Kidney epithelial cell (primary cell): ENCODE results near the gene TAGLN2. TPM values are rescaled to one million over a fixed set of nuclear protein-coding genes. Genes with fewer than 3 reads are reported as not detected.

Experiments
- DNase-seq: peaks from one replicate; pipeline ENCODE4 v3.0.0-alpha.2; 2010; ENCODE audit warnings: low read depth
- H3K27me3 ChIP-seq: 2 replicates; pipeline ENCODE4 v1.6.0; 2011; ENCODE audit warnings: low read length; ENCODE audit not compliant: control insufficient read depth, insufficient read depth
- H3K36me3 ChIP-seq: 2 replicates; pipeline ENCODE4 v1.5.1; 2011; ENCODE audit warnings: low read length; ENCODE audit not compliant: control insufficient read depth, insufficient read depth
- H3K4me3 ChIP-seq: 2 replicates; pipeline ENCODE4 v1.5.1; 2011; ENCODE audit warnings: low read depth, mild to moderate bottlenecking, control low read depth, low read length
- total RNA-seq: library from RNA; depleted of rRNA; stranded (reverse); fragments of >200 nt; gene quantifications from 2 replicates; pipeline ENCODE4 v1.2.3, GENCODE V29; 2015
- TF ChIP-seq, protein P1 (sequence below): IDR thresholded peaks from 2 replicates; pipeline ENCODE4 v1.5.1; 2011; ENCODE audit warnings: mild to moderate bottlenecking, moderate library complexity, low read length, control low read depth, inconsistent platforms; ENCODE audit not compliant: insufficient read depth, poor library complexity, severe bottlenecking

Gene TAGLN2
- total RNA-seq, 1 donor from 2014 or later = 719 TPM

DNA sequence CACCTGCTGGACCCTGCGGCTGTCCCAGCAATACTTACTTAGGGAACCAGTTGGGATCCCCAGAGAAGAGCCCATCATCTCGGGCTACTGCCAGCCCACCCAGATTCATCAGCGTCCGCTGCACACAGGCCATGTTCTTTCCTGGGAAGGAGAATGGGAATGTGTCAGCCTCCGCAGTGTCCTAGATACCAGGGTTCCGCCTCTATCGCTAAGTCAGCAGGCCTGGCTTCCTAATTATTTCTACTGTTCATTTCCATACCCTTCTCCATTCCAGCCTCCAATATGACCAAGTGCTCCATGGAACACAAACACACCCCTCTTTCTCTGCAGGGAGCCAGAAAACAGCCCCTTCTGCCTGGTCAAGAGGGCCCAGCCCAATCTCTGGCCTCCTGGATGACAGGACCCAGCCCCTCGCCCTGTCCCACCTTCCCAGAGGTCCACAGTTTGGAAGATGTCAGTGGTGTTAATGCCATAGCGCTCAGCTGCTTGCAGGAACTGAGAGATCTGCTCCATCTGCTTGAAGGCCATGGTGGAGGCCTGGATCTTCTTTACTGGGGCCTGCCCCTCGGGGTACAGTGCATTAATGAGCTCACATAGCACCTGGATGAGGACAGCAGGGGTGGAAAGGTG is 6.0 kb downstream of the TAGLN2 start:
- DNase-seq = no peak
- H3K27me3 ChIP-seq = no peaks in the 10 kb centered on the region
- no peak overlapping the region for H3K4me3 ChIP-seq
- TF ChIP-seq, protein P1, sequence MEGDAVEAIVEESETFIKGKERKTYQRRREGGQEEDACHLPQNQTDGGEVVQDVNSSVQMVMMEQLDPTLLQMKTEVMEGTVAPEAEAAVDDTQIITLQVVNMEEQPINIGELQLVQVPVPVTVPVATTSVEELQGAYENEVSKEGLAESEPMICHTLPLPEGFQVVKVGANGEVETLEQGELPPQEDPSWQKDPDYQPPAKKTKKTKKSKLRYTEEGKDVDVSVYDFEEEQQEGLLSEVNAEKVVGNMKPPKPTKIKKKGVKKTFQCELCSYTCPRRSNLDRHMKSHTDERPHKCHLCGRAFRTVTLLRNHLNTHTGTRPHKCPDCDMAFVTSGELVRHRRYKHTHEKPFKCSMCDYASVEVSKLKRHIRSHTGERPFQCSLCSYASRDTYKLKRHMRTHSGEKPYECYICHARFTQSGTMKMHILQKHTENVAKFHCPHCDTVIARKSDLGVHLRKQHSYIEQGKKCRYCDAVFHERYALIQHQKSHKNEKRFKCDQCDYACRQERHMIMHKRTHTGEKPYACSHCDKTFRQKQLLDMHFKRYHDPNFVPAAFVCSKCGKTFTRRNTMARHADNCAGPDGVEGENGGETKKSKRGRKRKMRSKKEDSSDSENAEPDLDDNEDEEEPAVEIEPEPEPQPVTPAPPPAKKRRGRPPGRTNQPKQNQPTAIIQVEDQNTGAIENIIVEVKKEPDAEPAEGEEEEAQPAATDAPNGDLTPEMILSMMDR = no peak
- peaks cover 4% of the 10 kb centered on the region for H3K36me3 ChIP-seq

DNA sequence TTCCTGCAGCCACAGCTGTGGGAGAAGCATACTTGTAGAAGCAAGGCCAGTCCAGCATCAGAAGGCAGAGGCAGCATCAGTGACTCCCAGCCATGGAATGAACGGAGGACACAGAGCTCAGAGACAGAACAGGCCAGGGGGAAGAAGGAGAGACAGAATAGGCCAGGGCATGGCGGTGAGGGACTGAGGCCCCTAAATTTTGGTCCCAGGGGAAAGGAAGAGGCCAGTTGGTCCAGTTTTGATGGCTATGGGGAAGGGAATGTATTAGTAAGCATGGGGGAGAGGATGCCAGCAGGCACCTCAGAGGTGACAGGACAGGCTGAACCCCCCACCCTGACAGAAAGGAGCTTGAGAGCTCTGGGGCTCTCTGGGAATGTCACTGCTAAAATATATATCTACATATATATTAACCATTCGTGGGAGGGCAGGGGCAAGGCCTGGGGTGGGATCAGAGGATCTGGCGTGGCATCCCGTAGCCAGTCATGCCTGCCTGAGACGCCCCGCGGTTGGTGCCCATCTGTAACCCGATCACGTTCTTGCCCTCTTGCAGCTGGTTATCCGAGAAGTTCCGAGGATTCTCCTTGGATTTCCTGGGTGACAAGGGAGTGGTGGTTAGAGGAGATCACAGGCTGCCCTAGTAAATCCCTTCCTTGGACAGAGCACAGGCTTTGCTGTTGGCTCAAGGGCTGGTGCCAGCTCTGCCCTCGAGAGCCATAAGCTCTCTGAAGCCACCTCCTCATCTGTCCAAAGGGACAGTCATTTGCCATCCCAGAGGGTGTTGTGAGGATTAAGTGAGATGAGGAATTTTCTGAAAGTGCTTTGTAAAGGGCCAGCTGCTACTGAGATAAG is 6.7 kb downstream of the TAGLN2 start:
- no peaks in the 10 kb centered on the region for H3K27me3 ChIP-seq
- DNase-seq = no peak
- peaks cover 4% of the 10 kb centered on the region for H3K36me3 ChIP-seq
- TF ChIP-seq, protein P1 = no peak
- no peak overlapping the region for H3K4me3 ChIP-seq

- no peak overlapping the region for H3K4me3 ChIP-seq
- TF ChIP-seq, protein P1 = no peak
- H3K27me3 ChIP-seq = no peaks in the 10 kb centered on the region
- no peak for DNase-seq
- peaks cover 4% of the 10 kb centered on the region for H3K36me3 ChIP-seq
Observed at GRCh38 chr1:159917533-159918351, 7.6 kb downstream of the TAGLN2 start.

- TF ChIP-seq, protein P1 = no peak
- Histone ChIP-seq H3K27me3 (no peaks in the 10 kb centered on the region), H3K4me3 (no peak overlapping the region), H3K36me3 (peaks cover 4% of the 10 kb centered on the region)
- no peak for DNase-seq
Observed at GRCh38 chr1:159916242-159917051, 8.9 kb downstream of the TAGLN2 start.

DNA sequence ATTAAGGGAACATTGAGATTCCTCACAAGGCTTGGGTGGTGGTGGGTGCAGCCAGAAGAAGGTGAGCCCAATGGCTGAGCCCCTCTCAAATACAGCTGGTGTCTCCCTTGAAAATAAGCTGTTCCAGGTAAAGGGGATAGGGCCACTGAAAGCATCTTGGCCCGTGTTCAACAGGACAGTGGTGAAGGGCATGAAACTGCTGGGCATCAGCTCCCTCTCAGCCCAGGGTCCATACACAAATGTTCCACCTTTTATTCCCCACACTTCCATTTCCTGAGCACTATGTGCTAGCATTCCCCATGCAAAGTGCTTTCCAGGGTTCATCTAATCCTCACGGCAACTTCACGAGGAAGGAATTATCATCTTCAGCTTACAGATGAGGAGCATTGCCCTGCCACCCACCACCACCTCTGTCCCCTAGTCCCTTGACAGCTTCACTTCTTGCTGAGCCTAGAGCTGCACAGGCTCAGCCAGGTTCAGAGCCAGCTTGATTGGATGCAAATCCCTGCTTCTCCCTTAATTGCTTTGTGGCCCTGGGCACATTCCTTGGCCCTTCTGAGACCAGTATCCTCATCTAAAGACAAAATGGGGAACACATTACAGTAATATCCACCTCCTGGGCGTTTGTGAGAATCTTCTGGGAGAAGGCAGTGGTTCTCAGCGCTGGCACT is 9.6 kb downstream of the TAGLN2 start:
- Histone ChIP-seq H3K36me3 (peaks cover 4% of the 10 kb centered on the region), H3K4me3 (no peak overlapping the region), H3K27me3 (no peaks in the 10 kb centered on the region)
- no peak for DNase-seq
- TF ChIP-seq, protein P1 = no peak
